DOHH2 (cell line): ENCODE results near the gene CCNE1.

Source experiments
- H3F3A ChIP-seq: fragments of 200-600 bp; sonication (generic), shearing (Covaris generic); 2 replicates; pipeline ENCODE4 v1.6.0; 2016; ENCODE audit warnings: antibody characterized with exemption, mild to moderate bottlenecking; ENCODE audit not compliant: control insufficient read depth, insufficient read depth
- H3K27ac ChIP-seq: fragments of 200-600 bp; sonication (generic); 2 replicates; pipeline ENCODE4 v1.5.1; 2014; ENCODE audit warnings: low read depth, mild to moderate bottlenecking, low read length, moderate library complexity
- H3K27me3 ChIP-seq: fragments of 200-600 bp; sonication (generic); 2 replicates; pipeline ENCODE4 v1.6.1; 2014; ENCODE audit warnings: mild to moderate bottlenecking, low read length, mixed read lengths; ENCODE audit not compliant: control insufficient read depth
- H3K36me3 ChIP-seq: fragments of 200-600 bp; sonication (generic); 2 replicates; pipeline ENCODE4 v1.6.1; 2014; ENCODE audit warnings: mild to moderate bottlenecking, low read length, moderate library complexity, mixed read lengths; ENCODE audit not compliant: control insufficient read depth
- H3K4me1 ChIP-seq: fragments of 200-600 bp; sonication (generic); 2 replicates; pipeline ENCODE4 v1.6.1; 2014; ENCODE audit warnings: mild to moderate bottlenecking, low read length, mixed read lengths; ENCODE audit not compliant: control insufficient read depth
- H3K4me2 ChIP-seq: fragments of 200-600 bp; sonication (generic); 2 replicates; pipeline ENCODE4 v1.6.0; 2014; ENCODE audit warnings: mild to moderate bottlenecking, low read length, moderate library complexity
- H3K4me3 ChIP-seq: fragments of 200-600 bp; sonication (generic); 2 replicates; pipeline ENCODE4 v1.5.1; 2014; ENCODE audit warnings: mild to moderate bottlenecking, low read length, mixed read lengths
- H3K79me2 ChIP-seq: fragments of 200-600 bp; sonication (generic); 2 replicates; pipeline ENCODE4 v1.6.1; 2014; ENCODE audit warnings: mild to moderate bottlenecking, low read length, mixed read lengths; ENCODE audit not compliant: control insufficient read depth
- H3K9me2 ChIP-seq: fragments of 200-600 bp; sonication (generic); replicated peaks from 2 replicates; pipeline ENCODE4 v1.6.1; 2014; ENCODE audit warnings: mild to moderate bottlenecking, low read length, mixed read lengths; ENCODE audit not compliant: control insufficient read depth
- H3K9me3 ChIP-seq: fragments of 200-600 bp; sonication (generic); 2 replicates; pipeline ENCODE4 v1.6.1; 2014; ENCODE audit warnings: antibody characterized with exemption, low read length, mixed read lengths; ENCODE audit not compliant: control insufficient read depth, insufficient read depth
- H4K20me1 ChIP-seq: fragments of 200-600 bp; sonication (generic); 2 replicates; pipeline ENCODE4 v1.6.0; 2014; ENCODE audit warnings: low read depth, mild to moderate bottlenecking, antibody characterized with exemption, low read length, moderate library complexity; ENCODE audit not compliant: control insufficient read depth, insufficient read depth
- EZH2phosphoT487 ChIP-seq: fragments of 200-600 bp; sonication (generic); IDR thresholded peaks from 2 replicates; pipeline ENCODE4 v1.6.1; 2017; ENCODE audit warnings: borderline replicate concordance, mild to moderate bottlenecking, antibody characterized with exemption, low read length, moderate library complexity, mixed read lengths
- TF ChIP-seq, protein P1 (sequence below): fragments of 200-600 bp; sonication (generic); IDR thresholded peaks from one replicate; pipeline ENCODE4 v1.5.1; 2014; ENCODE audit warnings: antibody characterized with exemption, mild to moderate bottlenecking, low read depth, low read length; ENCODE audit not compliant: poor library complexity, severe bottlenecking

Gene CCNE1

DNA sequence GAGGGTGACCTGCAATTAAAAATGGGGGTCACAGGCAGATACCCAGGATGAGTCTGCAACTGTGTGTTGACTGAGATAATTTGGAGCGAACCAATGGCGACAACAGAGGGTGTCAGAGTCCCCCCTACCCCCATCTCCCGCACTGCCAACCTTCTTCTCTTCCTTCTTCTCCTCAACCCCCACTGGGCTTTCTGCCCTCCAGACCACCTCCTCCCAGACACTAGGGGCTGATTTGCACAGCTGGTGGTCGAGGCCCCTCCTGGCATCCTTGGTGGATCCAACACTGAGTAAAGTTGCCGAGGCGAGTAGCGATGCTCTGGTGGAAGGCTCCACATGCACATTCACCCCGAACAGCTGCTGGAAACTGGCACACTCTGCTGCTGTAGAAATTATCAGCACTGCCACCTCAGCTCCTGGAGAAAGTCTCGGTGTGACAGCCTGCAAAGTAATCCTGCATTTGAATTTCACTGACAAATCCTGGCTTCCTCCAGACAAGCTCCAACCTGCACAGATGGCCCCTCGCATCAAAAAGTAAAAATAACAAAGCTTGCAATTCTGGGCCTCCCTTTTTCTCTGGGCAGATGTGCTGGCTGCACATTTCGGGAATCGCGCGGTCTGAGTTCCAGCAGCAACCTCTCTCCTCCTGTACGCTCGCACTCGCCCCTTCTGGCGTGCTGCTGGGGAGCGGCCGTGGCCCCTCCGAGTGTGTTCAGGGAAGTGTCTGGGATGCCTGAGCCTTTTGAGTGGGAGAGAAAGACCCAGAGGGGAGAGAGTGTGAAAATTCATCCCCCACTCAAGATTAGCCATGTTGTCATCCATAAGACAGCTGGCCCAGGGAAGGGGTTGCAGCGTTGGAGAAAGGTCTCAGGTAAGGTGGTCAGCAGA lies 28.5 kb downstream of the CCNE1 start:
- TF ChIP-seq, protein P1, sequence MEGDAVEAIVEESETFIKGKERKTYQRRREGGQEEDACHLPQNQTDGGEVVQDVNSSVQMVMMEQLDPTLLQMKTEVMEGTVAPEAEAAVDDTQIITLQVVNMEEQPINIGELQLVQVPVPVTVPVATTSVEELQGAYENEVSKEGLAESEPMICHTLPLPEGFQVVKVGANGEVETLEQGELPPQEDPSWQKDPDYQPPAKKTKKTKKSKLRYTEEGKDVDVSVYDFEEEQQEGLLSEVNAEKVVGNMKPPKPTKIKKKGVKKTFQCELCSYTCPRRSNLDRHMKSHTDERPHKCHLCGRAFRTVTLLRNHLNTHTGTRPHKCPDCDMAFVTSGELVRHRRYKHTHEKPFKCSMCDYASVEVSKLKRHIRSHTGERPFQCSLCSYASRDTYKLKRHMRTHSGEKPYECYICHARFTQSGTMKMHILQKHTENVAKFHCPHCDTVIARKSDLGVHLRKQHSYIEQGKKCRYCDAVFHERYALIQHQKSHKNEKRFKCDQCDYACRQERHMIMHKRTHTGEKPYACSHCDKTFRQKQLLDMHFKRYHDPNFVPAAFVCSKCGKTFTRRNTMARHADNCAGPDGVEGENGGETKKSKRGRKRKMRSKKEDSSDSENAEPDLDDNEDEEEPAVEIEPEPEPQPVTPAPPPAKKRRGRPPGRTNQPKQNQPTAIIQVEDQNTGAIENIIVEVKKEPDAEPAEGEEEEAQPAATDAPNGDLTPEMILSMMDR = no peak
- TF ChIP-seq EZH2phosphoT487 = no peak
- Histone ChIP-seq H3K79me2 (no peaks in the 10 kb centered on the region), H3K4me3 (no peak overlapping the region), H3K9me3 (no peaks in the 10 kb centered on the region), H3K9me2 (no peaks in the 10 kb centered on the region), H3K4me2 (no peak overlapping the region), H3K36me3 (no peaks in the 10 kb centered on the region), H3K27ac (no peak overlapping the region), H4K20me1 (no peaks in the 10 kb centered on the region), H3F3A (no peaks in the 10 kb centered on the region), H3K27me3 (peaks cover 21% of the 10 kb centered on the region), H3K4me1 (peaks cover 17% of the 10 kb centered on the region)

DNA sequence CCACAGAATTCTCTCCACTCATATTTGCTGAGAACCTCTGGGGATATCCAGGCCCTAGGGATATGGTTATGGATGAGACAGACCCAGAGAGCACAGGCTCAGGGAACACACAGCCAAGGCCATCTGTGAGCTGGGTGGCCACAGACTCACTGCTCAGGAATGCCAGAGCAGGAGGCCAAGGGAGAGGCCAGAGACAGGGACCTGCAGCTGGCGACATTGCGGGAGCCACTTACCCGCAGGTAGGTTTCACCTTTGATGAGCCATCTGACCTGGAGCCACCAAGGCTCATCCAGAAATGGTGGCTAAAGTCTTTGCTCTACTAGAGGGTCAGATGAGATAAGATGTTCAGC lies 29.4 kb downstream of the CCNE1 start:
- no peaks in the 10 kb centered on the region for H3K9me3 ChIP-seq
- TF ChIP-seq, protein P1 = no peak
- TF ChIP-seq EZH2phosphoT487 = no peak
- H3K4me2 ChIP-seq = no peak overlapping the region
- no peaks in the 10 kb centered on the region for H3K79me2 ChIP-seq
- no peaks in the 10 kb centered on the region for H4K20me1 ChIP-seq
- H3K36me3 ChIP-seq = no peaks in the 10 kb centered on the region
- H3K4me3 ChIP-seq = no peak overlapping the region
- no peaks in the 10 kb centered on the region for H3K9me2 ChIP-seq
- H3F3A ChIP-seq = no peaks in the 10 kb centered on the region
- H3K4me1 ChIP-seq = peaks cover 22% of the 10 kb centered on the region
- peaks cover 29% of the 10 kb centered on the region for H3K27me3 ChIP-seq
- no peak overlapping the region for H3K27ac ChIP-seq

DNA sequence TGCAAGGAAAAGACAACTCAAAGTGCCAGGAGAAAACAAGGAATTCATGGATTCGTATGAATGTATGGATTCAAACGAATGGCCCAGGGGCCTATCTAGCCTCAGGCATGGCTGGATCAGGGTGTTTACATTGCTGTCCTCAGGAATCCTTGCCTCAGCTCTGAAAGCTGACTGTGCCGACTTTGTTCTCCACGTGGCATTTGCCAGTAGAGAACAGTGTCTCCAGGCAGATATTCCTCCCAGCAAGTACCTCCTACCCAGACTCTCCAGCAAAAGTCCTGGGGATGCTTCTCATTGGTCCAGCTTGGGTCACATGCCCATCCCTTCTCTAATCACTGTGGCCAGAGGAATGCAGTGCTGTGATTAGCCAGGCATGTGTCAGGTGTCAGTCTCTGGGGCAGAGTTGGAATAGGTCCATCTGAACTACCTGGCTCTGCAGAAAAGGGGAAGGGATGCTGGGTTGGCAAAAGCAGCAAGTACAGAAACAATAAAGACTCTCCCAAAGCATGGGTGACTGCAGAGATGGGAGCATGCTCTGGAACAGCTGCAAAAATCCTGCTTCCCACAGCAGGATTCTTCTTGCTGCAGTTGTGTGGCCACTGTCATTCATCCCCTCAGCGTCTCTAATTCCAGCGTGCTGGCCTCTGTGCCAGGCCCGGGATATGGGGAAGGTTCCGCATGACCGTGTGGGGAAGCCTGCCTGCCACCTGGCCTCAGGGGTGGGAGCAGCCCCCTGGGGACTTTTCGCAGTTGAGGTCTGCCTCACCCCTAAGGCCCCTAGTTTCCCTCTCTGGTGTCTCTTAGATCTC lies 30.0 kb downstream of the CCNE1 start:
- Histone ChIP-seq H3K4me2 (no peak overlapping the region), H3K4me1 (peaks cover 22% of the 10 kb centered on the region), H3K4me3 (no peak overlapping the region), H3K9me3 (no peaks in the 10 kb centered on the region), H3F3A (no peaks in the 10 kb centered on the region), H3K27me3 (peaks cover 29% of the 10 kb centered on the region), H3K27ac (no peak overlapping the region), H4K20me1 (no peaks in the 10 kb centered on the region), H3K36me3 (no peaks in the 10 kb centered on the region), H3K79me2 (no peaks in the 10 kb centered on the region), H3K9me2 (no peaks in the 10 kb centered on the region)
- TF ChIP-seq, protein P1 = no peak
